Measurements from ENCODE around the gene CCDC28A.

GRCh38 chr6:138727182-138727581 lies 46.4 kb upstream of the CCDC28A start:
- TF ChIP-seq POLR2AphosphoS5 (IDR thresholded peaks at IDR 0.05) (no peak), POLR2A (IDR thresholded peaks at IDR 0.05) (no peak)
